ENCODE measurements around the gene SEMA5B.

Gene SEMA5B

GRCh38 chr3:122890720-122891220 lies 136.8 kb downstream of the SEMA5B start:
- H3K27ac ChIP-seq (ENCODE audit: low read length), result no peak overlapping the region
- no peaks in the 10 kb centered on the region for H3K27me3 ChIP-seq (ENCODE audit: control insufficient read depth, insufficient read depth, low read length)
- H3K9me3 ChIP-seq (ENCODE audit: control insufficient read depth, low read depth, low read length), result no peaks in the 10 kb centered on the region
- H3K9ac ChIP-seq (ENCODE audit: low read length), result no peak overlapping the region
- H3K36me3 ChIP-seq (ENCODE audit: control insufficient read depth, low read depth, low read length), result no peaks in the 10 kb centered on the region
- H3K4me1 ChIP-seq (ENCODE audit: control insufficient read depth, low read depth, low read length), result peaks cover 20% of the 10 kb centered on the region
- H3K4me3 ChIP-seq (ENCODE audit: low read length), result no peak overlapping the region

DNA sequence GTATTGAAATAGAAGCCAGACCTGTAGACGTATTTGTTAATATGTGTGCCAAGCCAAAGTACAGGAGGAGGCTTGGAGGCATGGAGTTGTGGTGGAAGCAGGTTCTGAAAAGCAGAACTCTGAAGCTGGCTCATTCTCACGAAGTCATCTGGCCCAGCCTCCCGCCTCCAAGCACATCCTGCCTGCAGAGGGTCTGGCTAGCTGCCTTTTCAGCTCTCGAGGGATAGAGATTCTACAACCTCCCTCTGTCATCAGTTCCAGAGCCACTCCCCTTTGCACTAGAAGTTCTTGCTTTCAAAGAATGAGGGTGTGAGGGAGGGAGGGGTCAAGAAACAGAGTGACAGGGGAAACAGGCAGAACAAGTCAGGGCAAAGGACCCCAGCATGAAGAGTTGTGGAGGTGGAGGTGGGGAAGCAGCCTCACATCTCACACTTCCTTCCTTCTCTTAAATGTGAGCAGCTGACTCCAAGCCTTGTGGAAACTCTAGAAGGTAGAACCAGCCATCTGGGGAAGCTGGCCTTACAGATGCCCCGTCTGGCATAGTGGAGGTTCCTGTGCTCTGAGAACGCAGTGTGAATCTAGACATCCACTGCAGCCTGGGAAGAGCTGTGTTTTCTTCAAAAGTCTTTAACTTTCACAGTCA lies 137.4 kb downstream of the SEMA5B start:
- H3K4me3 ChIP-seq (ENCODE audit: low read length), result no peak overlapping the region
- peaks cover 20% of the 10 kb centered on the region for H3K4me1 ChIP-seq (ENCODE audit: control insufficient read depth, low read depth, low read length)
- H3K27ac ChIP-seq (ENCODE audit: low read length), result no peak overlapping the region
- no peak overlapping the region for H3K9ac ChIP-seq (ENCODE audit: low read length)
- H3K27me3 ChIP-seq (ENCODE audit: control insufficient read depth, insufficient read depth, low read length), result no peaks in the 10 kb centered on the region
- H3K9me3 ChIP-seq (ENCODE audit: control insufficient read depth, low read depth, low read length), result no peaks in the 10 kb centered on the region
- H3K36me3 ChIP-seq (ENCODE audit: control insufficient read depth, low read depth, low read length), result no peaks in the 10 kb centered on the region

DNA sequence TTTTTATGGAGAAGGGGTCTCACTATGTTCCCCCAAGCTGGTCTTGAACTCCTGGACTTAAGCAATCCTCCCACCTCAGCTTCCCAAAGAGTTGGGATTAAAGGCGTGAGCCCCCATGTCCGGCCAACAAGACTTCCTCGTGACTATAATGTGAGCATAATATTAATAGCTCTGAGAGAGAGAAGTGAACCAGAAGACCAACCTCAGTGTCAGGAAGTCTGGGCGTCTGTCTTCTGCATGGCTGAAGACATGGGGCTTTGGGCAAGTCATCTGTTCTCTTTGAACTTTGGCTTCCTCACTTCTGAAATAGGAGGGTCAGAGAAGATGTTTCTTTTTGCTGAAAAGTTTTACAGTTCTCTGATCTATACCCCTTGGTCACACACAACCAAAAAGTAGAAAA lies 140.6 kb downstream of the SEMA5B start:
- H3K4me3 ChIP-seq (ENCODE audit: low read length), result no peak overlapping the region
- no peak overlapping the region for H3K27ac ChIP-seq (ENCODE audit: low read length)
- H3K27me3 ChIP-seq (ENCODE audit: control insufficient read depth, insufficient read depth, low read length), result no peaks in the 10 kb centered on the region
- H3K4me1 ChIP-seq (ENCODE audit: control insufficient read depth, low read depth, low read length), result peaks cover 15% of the 10 kb centered on the region
- H3K9ac ChIP-seq (ENCODE audit: low read length), result no peak overlapping the region
- no peaks in the 10 kb centered on the region for H3K9me3 ChIP-seq (ENCODE audit: control insufficient read depth, low read depth, low read length)
- no peaks in the 10 kb centered on the region for H3K36me3 ChIP-seq (ENCODE audit: control insufficient read depth, low read depth, low read length)

DNA sequence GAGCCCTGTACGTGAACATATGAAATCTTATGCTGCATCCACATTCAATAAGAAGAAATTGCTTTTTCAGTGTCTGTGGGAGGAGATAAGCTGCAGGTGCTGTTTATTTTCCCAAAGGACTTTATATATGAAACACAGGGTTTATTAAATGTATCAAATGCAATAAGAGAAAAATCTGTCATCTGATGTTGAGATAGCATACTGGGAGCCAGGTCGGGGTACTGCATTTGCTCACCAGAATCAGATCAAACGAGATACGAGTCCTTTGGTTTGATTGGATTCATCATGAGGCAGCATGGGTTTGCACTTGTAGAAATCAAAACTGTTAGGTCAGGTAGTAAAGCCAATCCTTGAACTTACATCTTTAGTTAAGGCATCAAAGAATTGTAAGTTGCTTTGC lies 141.3 kb downstream of the SEMA5B start:
- Histone ChIP-seq H3K27me3 (ENCODE audit: control insufficient read depth, insufficient read depth, low read length) (no peaks in the 10 kb centered on the region), H3K9ac (ENCODE audit: low read length) (no peak overlapping the region), H3K36me3 (ENCODE audit: control insufficient read depth, low read depth, low read length) (no peaks in the 10 kb centered on the region), H3K9me3 (ENCODE audit: control insufficient read depth, low read depth, low read length) (no peaks in the 10 kb centered on the region), H3K4me3 (ENCODE audit: low read length) (no peak overlapping the region), H3K4me1 (ENCODE audit: control insufficient read depth, low read depth, low read length) (peaks cover 15% of the 10 kb centered on the region), H3K27ac (ENCODE audit: low read length) (no peak overlapping the region)

- no peaks in the 10 kb centered on the region for H3K9me3 ChIP-seq (ENCODE audit: control insufficient read depth, low read depth, low read length)
- no peak overlapping the region for H3K4me3 ChIP-seq (ENCODE audit: low read length)
- H3K27ac ChIP-seq (ENCODE audit: low read length), result no peak overlapping the region
- no peaks in the 10 kb centered on the region for H3K36me3 ChIP-seq (ENCODE audit: control insufficient read depth, low read depth, low read length)
- no peak overlapping the region for H3K9ac ChIP-seq (ENCODE audit: low read length)
- H3K4me1 ChIP-seq (ENCODE audit: control insufficient read depth, low read depth, low read length), result no peaks in the 10 kb centered on the region
- H3K27me3 ChIP-seq (ENCODE audit: control insufficient read depth, insufficient read depth, low read length), result no peaks in the 10 kb centered on the region
Measured at GRCh38 chr3:122882361-122882947, 145.1 kb downstream of the SEMA5B start.

- Histone ChIP-seq H3K9me3 (ENCODE audit: control insufficient read depth, low read depth, low read length) (no peaks in the 10 kb centered on the region), H3K36me3 (ENCODE audit: control insufficient read depth, low read depth, low read length) (no peaks in the 10 kb centered on the region), H3K4me3 (ENCODE audit: low read length) (no peak overlapping the region), H3K9ac (ENCODE audit: low read length) (no peak overlapping the region), H3K4me1 (ENCODE audit: control insufficient read depth, low read depth, low read length) (no peaks in the 10 kb centered on the region), H3K27me3 (ENCODE audit: control insufficient read depth, insufficient read depth, low read length) (no peaks in the 10 kb centered on the region), H3K27ac (ENCODE audit: low read length) (no peak overlapping the region)
Measured at GRCh38 chr3:122880624-122881023, 146.9 kb downstream of the SEMA5B start.

GRCh38 chr3:122880173-122880572 lies 147.4 kb downstream of the SEMA5B start:
- Histone ChIP-seq H3K27ac (ENCODE audit: low read length) (no peak overlapping the region), H3K4me3 (ENCODE audit: low read length) (no peak overlapping the region), H3K4me1 (ENCODE audit: control insufficient read depth, low read depth, low read length) (no peaks in the 10 kb centered on the region), H3K9me3 (ENCODE audit: control insufficient read depth, low read depth, low read length) (no peaks in the 10 kb centered on the region), H3K9ac (ENCODE audit: low read length) (no peak overlapping the region), H3K27me3 (ENCODE audit: control insufficient read depth, insufficient read depth, low read length) (no peaks in the 10 kb centered on the region), H3K36me3 (ENCODE audit: control insufficient read depth, low read depth, low read length) (no peaks in the 10 kb centered on the region)

GRCh38 chr3:122875547-122876127 lies 151.9 kb downstream of the SEMA5B start:
- H3K4me3 ChIP-seq (ENCODE audit: low read length), result no peak overlapping the region
- H3K27me3 ChIP-seq (ENCODE audit: control insufficient read depth, insufficient read depth, low read length), result no peaks in the 10 kb centered on the region
- no peaks in the 10 kb centered on the region for H3K36me3 ChIP-seq (ENCODE audit: control insufficient read depth, low read depth, low read length)
- H3K27ac ChIP-seq (ENCODE audit: low read length), result no peak overlapping the region
- H3K9me3 ChIP-seq (ENCODE audit: control insufficient read depth, low read depth, low read length), result no peaks in the 10 kb centered on the region
- no peak overlapping the region for H3K9ac ChIP-seq (ENCODE audit: low read length)
- peaks cover 4% of the 10 kb centered on the region for H3K4me1 ChIP-seq (ENCODE audit: control insufficient read depth, low read depth, low read length)

GRCh38 chr3:122873741-122874515 lies 153.6 kb downstream of the SEMA5B start:
- H3K9ac ChIP-seq (ENCODE audit: low read length), result no peak overlapping the region
- no peak overlapping the region for H3K4me3 ChIP-seq (ENCODE audit: low read length)
- peaks cover 4% of the 10 kb centered on the region for H3K4me1 ChIP-seq (ENCODE audit: control insufficient read depth, low read depth, low read length)
- no peaks in the 10 kb centered on the region for H3K36me3 ChIP-seq (ENCODE audit: control insufficient read depth, low read depth, low read length)
- no peaks in the 10 kb centered on the region for H3K27me3 ChIP-seq (ENCODE audit: control insufficient read depth, insufficient read depth, low read length)
- no peaks in the 10 kb centered on the region for H3K9me3 ChIP-seq (ENCODE audit: control insufficient read depth, low read depth, low read length)
- H3K27ac ChIP-seq (ENCODE audit: low read length), result no peak overlapping the region

GRCh38 chr3:122868322-122868721 lies 159.2 kb downstream of the SEMA5B start:
- H3K27ac ChIP-seq (ENCODE audit: low read length), result no peak overlapping the region
- H3K4me1 ChIP-seq (ENCODE audit: control insufficient read depth, low read depth, low read length), result peaks cover 4% of the 10 kb centered on the region
- H3K4me3 ChIP-seq (ENCODE audit: low read length), result no peak overlapping the region
- no peaks in the 10 kb centered on the region for H3K9me3 ChIP-seq (ENCODE audit: control insufficient read depth, low read depth, low read length)
- H3K36me3 ChIP-seq (ENCODE audit: control insufficient read depth, low read depth, low read length), result no peaks in the 10 kb centered on the region
- H3K9ac ChIP-seq (ENCODE audit: low read length), result no peak overlapping the region
- H3K27me3 ChIP-seq (ENCODE audit: control insufficient read depth, insufficient read depth, low read length), result no peaks in the 10 kb centered on the region

GRCh38 chr3:122864498-122864897 lies 163.1 kb downstream of the SEMA5B start:
- no peak overlapping the region for H3K27ac ChIP-seq (ENCODE audit: low read length)

More at GRCh38 chr3:122864498-122864897, 163.1 kb downstream of the SEMA5B start:
- Histone ChIP-seq H3K9ac (ENCODE audit: low read length) (no peak overlapping the region), H3K4me1 (ENCODE audit: control insufficient read depth, low read depth, low read length) (no peaks in the 10 kb centered on the region), H3K27me3 (ENCODE audit: control insufficient read depth, insufficient read depth, low read length) (no peaks in the 10 kb centered on the region), H3K4me3 (ENCODE audit: low read length) (no peak overlapping the region), H3K9me3 (ENCODE audit: control insufficient read depth, low read depth, low read length) (no peaks in the 10 kb centered on the region), H3K36me3 (ENCODE audit: control insufficient read depth, low read depth, low read length) (no peaks in the 10 kb centered on the region)
